Gastroesophageal sphincter (tissue), 4 donors: ENCODE data around the gene FLT3. TPM values are rescaled to one million over a fixed set of nuclear protein-coding genes. Genes with fewer than 3 reads are reported as not detected.

Experiments
- ATAC-seq: fragments of 150-250 bp; one replicate; pipeline ENCODE4 v1.9.1; 2016; ENCODE audit warnings: mild to moderate bottlenecking, moderate library complexity
- H3K27ac ChIP-seq, 4 donors: fragments of 200-600 bp; sonication (generic) in 3 of 4; 1 replicate in 3 of 4; 2 replicates in 1 of 4; pipeline ENCODE4 v1.5.1; 2016 to 2019
- H3K27me3 ChIP-seq: fragments of 200-600 bp; sonication (generic); one replicate; pipeline ENCODE4 v1.5.1; 2019
- H3K36me3 ChIP-seq, 2 donors: fragments of 200-600 bp; sonication (generic); one replicate each; pipeline ENCODE4 v1.5.1; 2019; ENCODE audit warnings: control low read depth in 1 of 2
- H3K4me1 ChIP-seq, 3 donors: fragments of 200-600 bp; sonication (generic); 1 replicate in 2 of 3; 2 replicates in 1 of 3; pipeline ENCODE4 v1.5.1; 2016 to 2019; ENCODE audit warnings: control low read depth in 2 of 3
- H3K4me3 ChIP-seq, 2 donors: fragments of 200-600 bp; sonication (generic); one replicate each; pipeline ENCODE4 v1.5.1; 2019; ENCODE audit warnings: mild to moderate bottlenecking in 1 of 2, moderate library complexity in 1 of 2
- H3K9me3 ChIP-seq, 3 donors: fragments of 200-600 bp; sonication (generic); one replicate each; pipeline ENCODE4 v1.5.1; 2017 to 2019; ENCODE audit warnings: control low read depth in 2 of 3
- CTCF ChIP-seq, 4 experiments: fragments of 200-600 bp in 2 of 4; fragments of 450-650 bp in 2 of 4; sonication (generic) in 1 of 4; IDR thresholded peaks; one replicate each; pipeline ENCODE4 v1.5.1; 2017 to 2019; ENCODE audit warnings: antibody characterized with exemption in 4 of 4, mild to moderate bottlenecking in 2 of 4, moderate library complexity in 2 of 4
- EP300 ChIP-seq: sonication (generic); formaldehyde crosslinking; IDR thresholded peaks from one replicate; pipeline ENCODE4 v1.6.1; 2017; ENCODE audit warnings: antibody characterized with exemption, mild to moderate bottlenecking
- POLR2A ChIP-seq, 2 donors: fragments of 450-650 bp; IDR thresholded peaks; one replicate each; pipeline ENCODE4 v1.6.1; 2017; ENCODE audit warnings: antibody characterized with exemption in 2 of 2, mild to moderate bottlenecking in 2 of 2, moderate library complexity in 1 of 2
- POLR2AphosphoS5 ChIP-seq: sonication (generic); formaldehyde crosslinking; IDR thresholded peaks from one replicate; pipeline ENCODE4 v1.6.1; 2017; ENCODE audit warnings: antibody characterized with exemption
- WGBS, 2 donors: methylation state at CpG; one replicate each; pipeline ENCODE4 v1.1.5; 2018; ENCODE audit warnings: low coverage in 1 of 2; 5-methylcytosine and 5-hydroxymethylcytosine counted together
- total RNA-seq, 4 donors: library from RNA; depleted of rRNA; stranded (reverse); fragments of >200 nt; gene quantifications; one replicate each; pipeline ENCODE4 v1.1.0, GENCODE V29; 2016

Gene FLT3
- total RNA-seq, 4 donors from 2014 or later = 0.46 to 1.1 (median 0.62) TPM

- Histone ChIP-seq H3K9me3 (no peaks in the 10 kb centered on the region), H3K27ac (no peak overlapping the region), H3K4me1 (peaks cover 0 to 45% (median 19%) of the 10 kb centered on the region in 3 donors), H3K27me3 (peaks cover 100% of the 10 kb centered on the region), H3K36me3 (no peaks in the 10 kb centered on the region), H3K4me3 (no peak overlapping the region)
- WGBS, 2 donors = 80 to 88% methylated on average over 1 to 6 of the region's 9 CpGs
- no peak for ATAC-seq
- TF ChIP-seq POLR2AphosphoS5 (no peak), POLR2A (IDR thresholded peaks at IDR 0.05) (no peak), CTCF (IDR thresholded peaks at IDR 0.05) (no peak)
These were observed 137.4 kb downstream of the FLT3 start for GRCh38 chr13:27962982-27963381.

GRCh38 chr13:27962128-27962841 lies 138.1 kb downstream of the FLT3 start:
- Histone ChIP-seq H3K27ac (no peak overlapping the region), H3K36me3 (no peaks in the 10 kb centered on the region), H3K27me3 (peaks cover 100% of the 10 kb centered on the region), H3K4me3 (no peak overlapping the region), H3K9me3 (no peaks in the 10 kb centered on the region), H3K4me1 (peaks cover 0 to 39% (median 19%) of the 10 kb centered on the region in 3 donors)
- no peak for TF ChIP-seq POLR2AphosphoS5
- TF ChIP-seq POLR2A (IDR thresholded peaks at IDR 0.05) = no peak
- no peak for TF ChIP-seq EP300
- TF ChIP-seq CTCF (IDR thresholded peaks at IDR 0.05) = no peak
- no peak for ATAC-seq
- 30 to 58% methylated on average over 2 to 5 of the region's 6 CpGs for WGBS, 2 donors

- H3K27me3 ChIP-seq = peaks cover 100% of the 10 kb centered on the region
- TF ChIP-seq POLR2A (IDR thresholded peaks at IDR 0.05) (no peak), CTCF (IDR thresholded peaks at IDR 0.05) (no peak), EP300 (no peak), POLR2AphosphoS5 (no peak)
- no peaks in the 10 kb centered on the region for H3K36me3 ChIP-seq
- no peaks in the 10 kb centered on the region for H3K9me3 ChIP-seq
- no peak overlapping the region for H3K27ac ChIP-seq
- peak; percentile 28 for ATAC-seq
- H3K4me1 ChIP-seq = peaks cover 0 to 30% (median 14%) of the 10 kb centered on the region in 3 donors
- peak overlapping the region in 1 of 2 donors; percentile 42 for H3K4me3 ChIP-seq
- 28% methylated on average over 4 to 7 of the region's 25 CpGs for WGBS, 2 donors
These were observed 138.9 kb downstream of the FLT3 start for GRCh38 chr13:27961227-27962085.

- peaks cover 100% of the 10 kb centered on the region for H3K27me3 ChIP-seq
- WGBS, 2 donors = 3% methylated on average over 5 of the region's 73 CpGs; no CpG with 5 or more reads in 1 of the 2 donors
These were observed 139.8 kb downstream of the FLT3 start for GRCh38 chr13:27960362-27961226.

More at GRCh38 chr13:27960362-27961226, 139.8 kb downstream of the FLT3 start:
- TF ChIP-seq POLR2A (IDR thresholded peaks at IDR 0.05) = no peak
- TF ChIP-seq CTCF (IDR thresholded peaks at IDR 0.05) = peak in 1 of 4 experiments; percentile 42
- no peak overlapping the region for H3K27ac ChIP-seq
- ATAC-seq = peak; percentile 36
- H3K36me3 ChIP-seq = no peaks in the 10 kb centered on the region
- H3K9me3 ChIP-seq = no peaks in the 10 kb centered on the region
- H3K4me3 ChIP-seq = peak overlapping the region in 1 of 2 donors; percentile 42
- peaks cover 0 to 23% (median 13%) of the 10 kb centered on the region in 3 donors for H3K4me1 ChIP-seq
